CD4-positive, alpha-beta T cell treated with Interleukin-12 subunit alpha and Interleukin-12 subunit beta, for 1 hour (primary cell): ENCODE data around the gene HOXC13.

ENCODE experiments used
- DNase-seq: peaks from one replicate; pipeline ENCODE4 v3.0.0-alpha.2; 2020

HOXC13 gene, protein sequence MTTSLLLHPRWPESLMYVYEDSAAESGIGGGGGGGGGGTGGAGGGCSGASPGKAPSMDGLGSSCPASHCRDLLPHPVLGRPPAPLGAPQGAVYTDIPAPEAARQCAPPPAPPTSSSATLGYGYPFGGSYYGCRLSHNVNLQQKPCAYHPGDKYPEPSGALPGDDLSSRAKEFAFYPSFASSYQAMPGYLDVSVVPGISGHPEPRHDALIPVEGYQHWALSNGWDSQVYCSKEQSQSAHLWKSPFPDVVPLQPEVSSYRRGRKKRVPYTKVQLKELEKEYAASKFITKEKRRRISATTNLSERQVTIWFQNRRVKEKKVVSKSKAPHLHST

DNA sequence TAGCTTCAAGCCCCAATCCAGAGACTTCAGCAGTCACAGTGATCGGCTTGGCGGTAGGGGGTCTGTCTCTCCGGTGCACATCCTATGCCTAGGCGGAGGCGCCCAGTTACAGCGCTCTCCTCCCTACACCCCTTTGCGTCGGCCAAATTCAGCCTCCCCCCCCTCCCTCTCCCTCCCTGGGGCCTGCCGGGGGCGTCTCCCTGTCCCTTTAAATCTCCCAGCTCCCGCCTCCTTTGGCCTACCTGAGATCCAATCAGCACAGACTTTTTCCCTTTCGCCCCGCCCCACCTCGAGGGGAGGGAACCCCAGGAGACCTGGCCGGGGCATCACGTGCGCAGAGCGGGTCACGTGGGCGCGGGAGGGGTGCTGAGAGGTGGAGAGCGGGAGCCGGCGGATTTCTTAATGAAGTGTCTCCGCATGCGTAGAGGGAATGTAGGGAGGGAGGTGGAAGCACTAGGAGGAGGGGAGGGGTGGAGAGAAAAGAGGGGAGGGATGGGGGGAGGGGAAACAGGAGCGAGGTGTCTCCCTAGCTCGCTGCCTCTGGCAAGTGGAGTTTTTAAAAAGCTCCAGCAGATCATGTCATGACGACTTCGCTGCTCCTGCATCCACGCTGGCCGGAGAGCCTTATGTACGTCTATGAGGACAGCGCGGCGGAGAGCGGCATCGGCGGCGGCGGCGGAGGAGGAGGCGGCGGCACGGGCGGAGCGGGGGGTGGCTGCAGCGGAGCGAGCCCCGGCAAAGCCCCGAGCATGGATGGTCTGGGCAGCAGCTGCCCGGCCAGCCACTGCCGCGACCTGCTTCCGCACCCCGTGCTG lies at the start of gene HOXC13:
HOXC13 (plus strand) TSS at position 506 of the 815 bp plus-strand sequence; CDS start at position 582, 76 bp downstream.
- no peak for DNase-seq

DNA sequence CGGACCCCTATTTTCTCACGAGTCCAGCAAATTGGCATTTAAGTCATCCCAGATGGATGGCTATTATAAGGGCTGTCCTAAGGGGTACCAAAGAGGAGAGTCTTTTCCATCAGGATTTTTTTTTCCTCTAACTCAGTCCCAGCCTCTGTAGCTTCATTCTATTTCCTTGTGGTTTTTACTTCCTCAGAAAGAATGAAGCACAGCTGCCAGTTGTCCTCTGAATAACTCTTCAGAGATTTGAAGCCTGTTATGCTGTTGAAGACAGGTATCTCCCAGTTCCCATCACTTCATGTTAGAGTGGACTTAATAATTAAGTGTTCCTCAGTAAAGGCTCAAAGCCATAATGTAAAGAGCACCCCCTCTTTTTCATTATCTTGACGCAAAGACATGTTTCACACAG lies 48.5 kb upstream of the HOXC13 start:
- DNase-seq: no peak

DNA sequence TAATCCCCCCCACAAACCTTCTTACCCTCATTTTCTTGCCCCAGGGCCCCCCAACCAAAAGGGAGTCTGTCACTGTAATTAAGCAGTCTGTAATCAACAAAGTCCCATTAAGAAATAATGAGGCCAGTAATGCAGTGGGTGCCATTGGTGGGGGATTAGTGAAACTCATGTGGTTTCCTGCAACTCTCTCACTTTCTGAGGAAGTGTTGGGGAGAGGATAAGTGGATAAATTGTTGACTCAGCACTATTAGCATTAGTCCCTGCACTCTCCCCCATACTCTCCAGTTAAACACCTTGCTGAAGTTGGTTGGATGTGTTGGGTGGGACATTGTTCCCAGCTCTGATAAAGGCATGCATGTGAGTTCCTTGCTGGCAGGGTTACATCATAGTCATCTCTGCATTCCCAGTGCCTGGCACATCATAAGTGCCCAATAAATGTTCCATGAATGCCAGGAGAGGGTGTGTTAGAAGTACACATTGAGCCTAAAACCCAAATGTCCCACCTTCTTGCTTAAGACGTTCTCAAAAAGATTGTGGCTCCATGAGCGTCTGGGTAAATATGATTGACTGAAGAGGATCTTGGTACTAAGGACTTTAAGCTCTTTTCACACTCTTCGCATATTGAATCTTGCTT lies 45.8 kb upstream of the HOXC13 start:
- DNase-seq: no peak

DNA sequence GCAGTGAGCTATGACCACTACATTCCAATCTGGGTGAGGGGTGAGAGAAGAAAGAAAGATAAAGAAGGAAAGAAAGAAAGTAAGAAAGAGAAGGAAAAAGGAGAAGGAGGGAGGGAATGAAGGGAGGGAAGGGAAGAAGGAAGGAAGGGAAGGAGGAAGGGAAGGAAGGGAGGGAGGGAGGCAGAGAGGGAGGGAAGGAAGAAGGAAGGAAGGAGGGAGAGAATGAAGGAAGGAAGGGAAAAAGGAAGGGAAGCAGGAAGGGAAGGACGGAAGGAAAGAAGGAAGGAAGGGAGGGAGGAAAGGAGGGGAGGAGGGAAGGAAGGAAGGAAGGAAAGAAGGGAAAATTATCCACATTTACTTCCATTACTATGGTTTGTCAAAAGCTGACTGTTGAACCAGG lies 39.4 kb upstream of the HOXC13 start:
- no peak for DNase-seq

DNA sequence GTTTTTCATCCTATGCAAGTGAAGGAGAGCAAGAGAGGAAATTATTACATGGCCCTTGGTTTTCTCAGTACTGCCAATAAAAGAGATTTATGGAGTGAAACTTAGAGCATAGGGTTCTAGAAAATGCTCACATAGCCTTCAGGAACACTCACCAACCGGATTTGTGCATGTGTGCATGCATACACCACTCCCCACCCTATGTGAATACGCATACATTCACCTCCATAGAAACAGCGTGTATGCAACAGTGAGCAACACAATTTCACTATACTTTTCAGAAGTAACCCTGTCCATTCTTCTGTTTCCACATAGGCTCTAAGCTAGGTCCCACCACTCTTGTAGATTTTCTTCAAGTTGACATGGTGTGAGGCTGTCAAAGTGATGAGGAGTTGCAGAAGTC lies 31.5 kb upstream of the HOXC13 start:
- DNase-seq: no peak

DNA sequence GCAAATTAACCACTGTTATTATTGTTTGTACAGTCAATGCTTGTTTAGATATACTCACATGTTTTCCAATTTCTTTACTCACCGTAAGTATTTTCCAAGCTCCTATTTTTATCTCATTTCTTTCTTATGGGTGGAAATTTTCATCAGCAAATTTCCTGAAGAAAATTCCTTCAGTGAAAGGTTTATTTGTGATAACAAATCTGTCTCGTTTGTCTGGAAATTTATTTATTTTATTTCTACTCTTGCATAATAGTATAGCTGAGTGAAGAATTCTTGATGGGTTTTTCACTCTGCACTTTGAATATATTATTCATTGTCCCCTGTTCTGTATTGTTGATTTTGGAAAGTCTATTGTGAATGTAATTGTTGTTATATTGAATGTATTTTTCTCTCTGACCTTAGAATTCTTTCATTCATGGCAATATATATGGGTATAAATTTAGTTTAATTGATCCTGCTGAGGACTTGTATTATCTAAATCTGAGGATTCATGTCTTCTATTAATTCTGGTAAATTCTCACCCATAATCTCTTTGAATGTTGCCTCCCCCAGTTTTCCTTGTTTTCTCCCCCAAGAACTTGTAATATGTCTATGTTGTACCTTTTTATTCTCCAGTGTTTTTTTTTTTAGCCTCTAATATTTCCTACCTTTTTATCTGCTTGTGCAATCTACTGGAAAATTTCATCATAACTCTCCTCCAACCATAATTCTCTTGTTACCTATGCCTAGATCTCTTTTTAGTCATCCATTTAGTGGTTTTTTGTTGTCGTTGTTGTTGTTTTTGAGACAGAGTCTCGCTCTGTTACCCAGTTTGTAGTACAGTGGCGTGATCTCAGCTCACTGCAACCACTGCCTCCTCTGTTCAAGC lies 21.6 kb upstream of the HOXC13 start:
- no peak for DNase-seq

DNA sequence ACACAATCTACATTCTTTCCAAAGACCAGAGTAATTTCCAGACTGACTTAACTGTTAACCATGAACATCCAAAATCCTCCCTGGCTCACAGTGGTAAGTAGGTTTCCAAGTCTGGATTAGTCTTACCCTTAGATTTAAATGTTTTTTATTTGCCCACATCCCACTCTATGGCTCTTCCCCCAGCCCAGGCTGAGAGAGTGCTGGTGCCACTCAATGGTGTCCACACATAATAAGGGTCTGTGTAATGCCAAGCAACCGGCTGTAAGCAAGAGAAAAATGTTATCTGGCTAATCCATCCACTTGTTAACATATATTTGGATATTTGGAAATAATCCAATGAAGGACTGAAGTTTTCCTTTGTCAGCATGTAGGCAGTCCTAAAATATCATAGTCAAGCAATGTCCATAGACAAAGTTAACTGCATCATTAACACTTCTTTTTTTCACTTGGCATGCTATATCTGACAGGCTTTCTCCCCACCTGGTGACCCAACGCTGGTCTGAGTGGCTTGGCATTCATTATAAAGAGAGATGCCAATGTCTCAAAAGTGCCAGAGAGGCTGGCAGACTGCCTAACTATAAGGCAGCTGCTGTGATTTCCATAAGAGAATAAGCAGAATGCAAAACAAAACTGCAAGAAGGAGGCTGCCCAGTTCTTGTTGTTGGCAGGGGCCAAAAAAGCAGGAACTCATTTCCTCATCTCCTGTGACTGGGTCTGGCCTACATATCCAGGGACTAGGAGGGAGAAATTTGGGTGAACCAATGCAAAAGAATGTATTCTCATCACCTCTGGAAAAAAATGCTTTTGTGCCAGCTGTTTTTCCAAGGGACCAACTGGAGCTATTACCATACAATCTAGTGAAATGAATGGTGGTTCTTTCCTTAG lies 13.9 kb upstream of the HOXC13 start:
- DNase-seq: no peak

DNA sequence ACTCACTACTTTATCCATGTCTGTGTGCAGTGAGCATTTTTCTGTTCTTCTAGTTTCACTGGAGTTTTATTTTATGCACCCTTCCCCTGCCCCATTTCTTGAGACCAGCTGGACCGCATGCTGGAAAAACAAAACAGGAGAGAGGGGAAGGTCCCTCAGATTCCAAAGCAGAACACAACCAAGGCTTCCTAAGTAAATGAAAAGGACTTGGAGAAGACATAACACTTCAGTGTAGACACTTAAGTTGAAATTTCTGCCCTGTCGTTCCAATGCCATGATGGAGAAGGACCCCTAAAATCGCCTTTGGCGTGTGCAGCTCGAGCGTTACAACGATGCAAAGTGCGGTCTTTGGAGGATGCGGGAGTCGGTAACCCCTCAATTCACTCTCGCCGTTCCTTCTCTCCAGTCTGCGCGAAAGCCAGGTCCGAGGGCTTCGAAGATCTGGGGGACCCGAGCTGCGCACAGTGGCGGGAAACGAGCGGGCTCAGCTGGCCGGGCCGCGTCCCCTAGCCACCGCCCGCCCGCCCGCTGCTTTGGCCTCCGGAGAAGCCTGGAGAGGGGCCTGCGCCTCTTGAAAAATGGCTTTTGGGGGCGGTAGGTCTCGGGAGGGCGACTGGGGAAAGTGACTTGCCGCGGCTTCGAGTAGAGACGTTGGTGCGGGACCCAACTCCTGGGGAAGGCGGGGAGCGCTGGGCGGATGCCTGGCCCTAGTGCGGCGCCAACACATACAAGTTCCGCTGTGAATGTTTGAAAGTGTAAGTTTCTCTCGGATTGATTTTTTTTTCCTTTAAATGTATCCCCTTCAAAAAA lies 11.2 kb upstream of the HOXC13 start:
- DNase-seq: no peak

DNA sequence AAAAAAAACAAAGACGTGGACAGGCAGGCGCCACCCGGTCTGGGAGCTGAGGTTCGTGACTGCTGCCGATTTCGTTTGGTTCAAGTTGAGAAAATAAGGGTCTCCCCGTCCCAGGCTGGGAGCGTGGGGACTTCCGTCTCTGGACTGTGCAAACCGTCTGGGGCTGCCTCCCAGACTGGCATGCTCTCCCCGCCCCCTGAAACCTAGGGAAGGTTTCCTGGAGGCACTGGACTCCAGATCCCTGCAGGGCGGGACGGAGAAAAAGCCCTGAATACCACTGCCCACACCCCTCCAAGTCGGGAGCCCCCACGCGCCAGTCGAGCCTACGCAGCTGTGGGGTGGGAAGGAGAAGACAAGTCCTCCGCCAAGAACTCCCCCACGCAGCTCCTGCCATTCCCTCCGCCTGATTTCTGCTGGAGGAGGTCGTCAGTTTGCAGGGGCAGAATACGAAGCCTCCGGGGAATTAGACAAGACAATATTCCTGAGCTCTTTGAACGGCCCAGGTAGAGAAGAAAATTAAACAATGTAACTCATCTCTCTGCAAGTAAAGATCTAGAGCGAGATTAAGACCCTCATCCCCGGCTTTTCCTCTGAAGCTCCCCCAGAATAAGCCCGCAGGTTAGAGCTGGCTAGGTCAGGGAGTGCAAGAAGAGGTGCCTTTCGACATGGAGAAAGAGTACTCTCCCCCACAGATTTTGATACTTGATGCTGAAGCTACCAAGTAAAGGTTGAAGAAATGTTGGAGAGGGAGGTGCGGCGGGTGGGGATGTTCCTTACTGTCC lies 10.4 kb upstream of the HOXC13 start:
- no peak for DNase-seq

DNA sequence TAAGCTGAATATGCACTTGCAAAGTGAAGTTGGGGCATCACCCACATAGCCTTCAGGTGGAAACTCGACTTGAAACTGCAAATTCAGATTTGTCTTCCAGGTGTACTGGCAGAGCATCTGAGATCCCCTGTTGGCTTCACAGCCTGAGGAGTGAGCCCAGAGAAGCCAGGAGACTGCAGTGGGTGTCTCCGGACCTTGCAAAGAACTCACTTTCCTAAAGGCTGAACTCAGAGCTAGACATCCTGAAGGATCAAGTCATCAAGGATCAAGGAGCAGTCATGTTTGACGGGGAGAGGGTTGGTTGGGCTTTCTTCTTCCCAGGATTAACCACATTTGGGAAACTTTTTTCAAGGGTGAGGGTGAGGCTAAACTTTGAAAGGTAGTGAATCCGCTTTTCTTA lies 9.1 kb upstream of the HOXC13 start:
- DNase-seq: no peak

- DNase-seq: no peak
Observed at GRCh38 chr12:53930591-53931255, 7.9 kb upstream of the HOXC13 start.

DNA sequence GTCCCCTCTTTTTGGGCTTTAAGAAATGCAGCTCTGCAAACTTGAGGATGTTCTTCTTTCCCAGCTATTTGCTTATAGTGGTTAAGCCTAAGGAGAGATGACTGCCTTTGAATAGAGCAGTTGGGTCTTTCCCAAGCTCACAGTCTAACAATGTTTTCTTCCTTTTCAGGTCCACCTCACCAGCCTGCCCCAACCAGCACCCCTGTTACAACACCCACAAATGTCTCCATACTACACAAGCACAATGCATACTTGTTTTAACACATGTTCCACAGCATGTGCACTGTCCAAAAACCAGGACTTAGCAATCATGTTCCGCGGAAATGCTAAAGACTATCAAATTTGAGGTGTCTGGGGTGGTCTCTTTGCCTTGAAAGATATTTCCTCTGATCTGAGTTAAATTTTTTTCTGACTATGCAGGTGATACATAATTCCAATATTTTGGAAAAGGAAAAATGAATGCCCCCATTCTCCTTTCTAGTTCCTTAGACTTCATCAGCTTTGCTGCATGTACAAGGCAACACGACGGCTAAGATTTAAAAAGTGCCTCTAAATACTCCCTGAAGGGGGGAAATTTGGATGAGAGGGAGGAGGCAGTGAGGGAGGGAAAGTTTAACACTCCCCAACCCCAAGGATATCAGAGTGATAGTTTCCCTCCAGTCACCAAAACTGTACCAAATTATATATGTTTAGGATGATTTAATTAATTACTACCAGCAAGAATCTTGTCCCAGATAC lies 6.6 kb upstream of the HOXC13 start:
- DNase-seq: no peak

- DNase-seq: no peak
Observed at GRCh38 chr12:53932915-53933314, 5.7 kb upstream of the HOXC13 start.

DNA sequence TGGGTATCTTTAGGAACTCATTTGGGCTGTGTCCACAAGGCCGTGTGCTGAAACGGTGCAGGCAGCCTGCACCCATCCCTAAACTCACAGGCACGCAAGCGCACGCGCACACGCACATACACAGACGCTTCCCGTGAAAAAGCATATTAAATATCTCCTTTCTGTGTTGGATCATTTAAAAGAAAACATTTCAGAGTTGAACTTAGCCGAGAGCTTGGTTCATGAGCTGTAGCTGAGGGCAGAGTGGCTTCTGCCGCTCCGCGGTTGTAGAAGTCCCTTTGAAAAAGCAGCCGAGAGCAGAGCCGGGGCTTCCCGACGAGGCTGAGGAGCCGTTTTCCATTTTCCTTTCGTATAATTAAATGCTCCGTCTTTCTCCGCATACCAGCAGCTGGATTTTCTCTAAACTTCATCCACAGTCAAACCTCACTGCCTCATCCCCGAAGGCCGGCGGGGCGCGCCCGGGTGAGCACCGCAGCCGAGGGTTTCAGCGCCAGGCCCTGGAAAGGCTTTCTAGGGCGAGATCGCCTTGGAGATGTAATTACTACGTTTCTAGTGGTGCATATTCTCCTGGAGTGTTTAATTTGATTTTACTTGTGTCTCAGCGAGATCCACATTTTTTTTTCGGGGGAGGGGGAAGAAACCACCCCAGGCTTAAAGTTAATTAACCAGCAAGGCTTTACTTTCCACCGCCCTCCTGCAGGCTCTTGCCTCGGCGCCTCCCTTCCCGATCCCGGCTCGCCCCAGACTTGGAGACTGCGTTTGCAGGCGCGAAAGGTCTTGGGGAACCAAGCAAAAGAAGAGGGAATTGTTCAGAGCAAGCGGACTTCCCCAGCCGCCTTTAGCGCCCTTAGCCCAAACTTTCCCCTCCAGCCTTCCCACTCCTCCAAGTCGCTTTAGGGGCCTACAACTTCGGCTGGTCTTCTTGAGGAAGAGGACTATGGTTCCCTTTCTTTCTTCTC lies 3.0 kb upstream of the HOXC13 start:
- DNase-seq: no peak

GRCh38 chr12:53937099-53937498 lies 1.5 kb upstream of the HOXC13 start:
- no peak for DNase-seq

GRCh38 chr12:53937596-53938325 lies 870 bp upstream of the HOXC13 start:
- no peak for DNase-seq
